OCI-LY7 (cell line): ENCODE measurements around the gene CRYBA4.

ENCODE experiments used
- EZH2phosphoT487 ChIP-seq: fragments of 200-600 bp; sonication (generic); IDR thresholded peaks from 2 replicates; pipeline ENCODE4 v1.6.1; 2018; ENCODE audit warnings: low read depth, borderline replicate concordance, mild to moderate bottlenecking, mixed run types, antibody characterized with exemption, low read length, moderate library complexity, mixed read lengths
- TF ChIP-seq, protein P1 (sequence below): fragments of 200-600 bp; sonication (generic); conservative IDR thresholded peaks from 2 replicates; pipeline ENCODE4 v1.5.1; 2014; ENCODE audit warnings: mild to moderate bottlenecking, antibody characterized with exemption, low read length, moderate library complexity, mixed read lengths

- TF ChIP-seq, protein P1, sequence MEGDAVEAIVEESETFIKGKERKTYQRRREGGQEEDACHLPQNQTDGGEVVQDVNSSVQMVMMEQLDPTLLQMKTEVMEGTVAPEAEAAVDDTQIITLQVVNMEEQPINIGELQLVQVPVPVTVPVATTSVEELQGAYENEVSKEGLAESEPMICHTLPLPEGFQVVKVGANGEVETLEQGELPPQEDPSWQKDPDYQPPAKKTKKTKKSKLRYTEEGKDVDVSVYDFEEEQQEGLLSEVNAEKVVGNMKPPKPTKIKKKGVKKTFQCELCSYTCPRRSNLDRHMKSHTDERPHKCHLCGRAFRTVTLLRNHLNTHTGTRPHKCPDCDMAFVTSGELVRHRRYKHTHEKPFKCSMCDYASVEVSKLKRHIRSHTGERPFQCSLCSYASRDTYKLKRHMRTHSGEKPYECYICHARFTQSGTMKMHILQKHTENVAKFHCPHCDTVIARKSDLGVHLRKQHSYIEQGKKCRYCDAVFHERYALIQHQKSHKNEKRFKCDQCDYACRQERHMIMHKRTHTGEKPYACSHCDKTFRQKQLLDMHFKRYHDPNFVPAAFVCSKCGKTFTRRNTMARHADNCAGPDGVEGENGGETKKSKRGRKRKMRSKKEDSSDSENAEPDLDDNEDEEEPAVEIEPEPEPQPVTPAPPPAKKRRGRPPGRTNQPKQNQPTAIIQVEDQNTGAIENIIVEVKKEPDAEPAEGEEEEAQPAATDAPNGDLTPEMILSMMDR = no peak
- no peak for TF ChIP-seq EZH2phosphoT487
Observed at GRCh38 chr22:26576026-26576680, 45.6 kb upstream of the CRYBA4 start.
